HepG2 (cell line): Measurements from ENCODE around the gene KIAA0825. TPM values are rescaled to one million over a fixed set of nuclear protein-coding genes. Genes with fewer than 3 reads are reported as not detected.

Source experiments
- HES4 ChIP-seq: sonication (generic); formaldehyde crosslinking; IDR thresholded peaks from 2 replicates; pipeline ENCODE4 v1.9.0; 2021; ENCODE audit warnings: mild to moderate bottlenecking, missing genetic modification reagents, borderline replicate concordance
- HNF1A ChIP-seq, 2 experiments: sonication (generic) in 1 of 2; formaldehyde crosslinking in 1 of 2; IDR thresholded peaks; 2 replicates each; pipeline versions ENCODE4 v1.4.0 to v1.6.1; 2016 to 2020; ENCODE audit warnings: borderline replicate concordance in 1 of 2, low read depth in 1 of 2, mild to moderate bottlenecking in 1 of 2, missing genetic modification reagents in 1 of 2
- SIX4 ChIP-seq: sonication (generic); formaldehyde crosslinking; IDR thresholded peaks from 2 replicates; pipeline ENCODE4 v1.4.0; 2020; ENCODE audit warnings: missing genetic modification reagents
- ZNF225 ChIP-seq: sonication (generic); formaldehyde crosslinking; IDR thresholded peaks from 2 replicates; pipeline ENCODE4 v1.4.0; 2020; ENCODE audit warnings: mild to moderate bottlenecking, missing genetic modification reagents
- ZNF318 ChIP-seq: sonication (generic); formaldehyde crosslinking; IDR thresholded peaks from 2 replicates; pipeline ENCODE4 v1.4.0; 2020; ENCODE audit warnings: mild to moderate bottlenecking, missing genetic modification reagents
- ZNF720 ChIP-seq: sonication (generic); formaldehyde crosslinking; IDR thresholded peaks from 2 replicates; pipeline ENCODE4 v1.4.0; 2020; ENCODE audit warnings: missing genetic modification reagents
- polyA plus RNA-seq, 8 experiments: library from polyadenylated mRNA; depleted of rRNA in 3 of 8; stranded (reverse) in 7 of 8; unstranded in 1 of 8; fragments of >200 nt; fragmentation: Illumina TruSeq in 4 of 8; extraction: Trizol in 4 of 8; gene quantifications; 2 replicates each; pipeline versions ENCODE4 v1.2.1 to v1.2.3, GENCODE V29; 2011 to 2016; ENCODE audit warnings: low read depth in 4 of 8, missing spikeins in 1 of 8, mixed read lengths in 1 of 8; ENCODE audit not compliant: insufficient read depth in 1 of 8
- total RNA-seq, 5 experiments: library from RNA; depleted of rRNA; stranded (reverse); fragments of >200 nt; fragmentation: Illumina TruSeq; extraction: Trizol; gene quantifications; 2 replicates each; pipeline ENCODE4 v1.2.3, GENCODE V29; 2016; ENCODE audit warnings: low read depth in 1 of 5
- TF ChIP-seq, protein P1 (sequence below): IDR thresholded peaks from 2 replicates; pipeline ENCODE4 v1.6.1; 2012; ENCODE audit warnings: low read depth, low read length, improper control_type of control experiment

KIAA0825 gene
- total and polyA plus RNA-seq, 2 of the 13 experiments (the other 11 are each of a cell fraction or from before 2014, with no cell fraction given), result 0.05 to 0.51 TPM

DNA sequence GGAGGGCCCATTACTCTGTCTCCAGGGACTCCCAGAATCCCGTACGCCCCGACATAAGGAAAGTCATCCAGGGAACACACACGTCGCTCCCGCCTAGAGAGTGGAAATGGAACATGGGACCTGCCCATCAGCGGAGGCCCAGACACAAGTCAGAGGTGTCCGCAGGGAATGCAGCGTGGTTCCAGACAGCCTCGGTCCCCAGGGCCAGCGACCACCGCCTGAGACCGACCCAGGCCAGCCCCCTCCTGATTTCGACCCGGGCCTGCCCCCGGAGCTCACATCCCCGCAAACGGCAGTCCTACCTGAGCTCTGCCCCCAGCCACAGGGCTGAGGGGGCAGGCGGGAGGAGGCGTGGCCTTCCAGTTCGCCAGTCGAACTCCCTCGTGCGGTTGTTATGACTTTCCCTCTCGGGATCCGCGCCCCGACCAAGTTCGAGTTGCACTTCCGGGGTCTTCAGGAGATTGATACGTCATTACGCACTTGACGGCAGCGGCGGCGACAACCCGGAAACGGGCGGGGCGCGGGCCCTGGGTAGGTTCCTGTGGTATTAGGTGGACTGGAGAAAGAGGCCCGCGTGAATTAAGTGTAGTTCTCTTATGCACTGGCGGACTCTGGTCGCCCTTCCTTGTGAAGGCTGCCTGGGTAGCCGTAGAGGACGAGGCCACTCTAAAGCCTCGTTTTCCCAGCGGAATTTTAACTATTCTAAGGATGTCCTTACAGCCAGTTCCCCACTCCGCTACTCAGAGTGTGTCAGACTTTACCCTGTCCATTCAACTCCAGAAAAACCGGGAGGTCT lies 507.0 kb downstream of the KIAA0825 start (continued):
- TF ChIP-seq, protein P1, sequence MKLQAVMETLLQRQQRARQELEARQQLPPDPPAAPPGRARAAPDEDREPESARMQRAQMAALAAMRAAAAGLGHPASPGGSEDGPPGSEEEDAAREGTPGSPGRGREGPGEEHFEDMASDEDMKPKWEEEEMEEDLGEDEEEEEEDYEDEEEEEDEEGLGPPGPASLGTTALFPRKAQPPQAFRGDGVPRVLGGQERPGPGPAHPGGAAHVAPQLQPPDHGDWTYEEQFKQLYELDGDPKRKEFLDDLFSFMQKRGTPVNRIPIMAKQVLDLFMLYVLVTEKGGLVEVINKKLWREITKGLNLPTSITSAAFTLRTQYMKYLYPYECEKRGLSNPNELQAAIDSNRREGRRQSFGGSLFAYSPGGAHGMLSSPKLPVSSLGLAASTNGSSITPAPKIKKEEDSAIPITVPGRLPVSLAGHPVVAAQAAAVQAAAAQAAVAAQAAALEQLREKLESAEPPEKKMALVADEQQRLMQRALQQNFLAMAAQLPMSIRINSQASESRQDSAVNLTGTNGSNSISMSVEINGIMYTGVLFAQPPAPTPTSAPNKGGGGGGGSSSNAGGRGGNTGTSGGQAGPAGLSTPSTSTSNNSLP, result peak; percentile 64; the same call in 1 of the 2 replicates
- 0 out of 2 replicates have a peak, but pooled peaks have one; percentile 40 for TF ChIP-seq HNF1A (IDR thresholded peaks at IDR 0.05; ENCODE audit: low read depth)
- TF ChIP-seq HNF1A (CRISPR knock-in tag; IDR thresholded peaks at IDR 0.05; ENCODE audit: borderline replicate concordance), result peak; percentile 76; the same call in 1 of the 2 replicates
- TF ChIP-seq ZNF720 (CRISPR knock-in tag), result no peak
- peak; percentile 72; the same call in 1 of the 2 replicates for TF ChIP-seq HES4 (CRISPR knock-in tag)
- peak; percentile 88; the same call in 1 of the 2 replicates for TF ChIP-seq ZNF318
- TF ChIP-seq ZNF225 (CRISPR knock-in tag), result 0 out of 2 replicates have a peak, but pooled peaks have one; percentile 52
- peak; percentile 58; the same call in 1 of the 2 replicates for TF ChIP-seq SIX4
